Pancreas (tissue), 10 donors: Measurements from ENCODE around the gene BPI. TPM values are rescaled to one million over a fixed set of nuclear protein-coding genes. Genes with fewer than 3 reads are reported as not detected.

Source experiments
- ATAC-seq, 4 donors: fragments of 200-7000 bp; cut with Tn5 transposase; one replicate each; pipeline versions ENCODE4 v1.8.0 to v1.9.1; 2020; ENCODE audit warnings: mild to moderate bottlenecking in 4 of 4, moderate library complexity in 4 of 4
- DNase-seq, 6 donors: peaks; one replicate each; pipeline ENCODE4 v3.0.0-alpha.2; 2020
- FAIRE-seq: peaks from 2 replicates; lab custom pipeline; 2012; peaks lifted over from hg19 to GRCh38; lab: Jason Lieb, UNC
- H3K27ac ChIP-seq, 4 donors: fragments of 200-600 bp; sonication (generic); 1 replicate in 3 of 4; 2 replicates in 1 of 4; pipeline versions ENCODE4 v1.5.0 to v1.8.0; 2020
- H3K27me3 ChIP-seq, 4 donors: fragments of 200-600 bp; one replicate each; pipeline ENCODE4 v1.8.0; 2021
- H3K36me3 ChIP-seq, 3 donors: fragments of 200-600 bp; sonication (generic) in 1 of 3; one replicate each; pipeline versions ENCODE4 v1.5.0 to v1.8.0; 2020 to 2021
- H3K4me1 ChIP-seq, 3 donors: fragments of 200-600 bp; one replicate each; pipeline ENCODE4 v1.8.0; 2021
- H3K4me3 ChIP-seq, 4 donors: fragments of 200-600 bp; sonication (generic) in 2 of 4; one replicate each; pipeline versions ENCODE4 v1.5.0 to v1.8.0; 2020 to 2021
- H3K9me3 ChIP-seq, 4 donors: fragments of 200-600 bp; one replicate each; pipeline ENCODE4 v1.8.0; 2021
- CTCF ChIP-seq, 4 donors: fragments of 200-600 bp; sonication (generic) in 3 of 4; IDR thresholded peaks; one replicate each; pipeline versions ENCODE4 v1.5.0 to v1.8.0; 2021; ENCODE audit warnings: antibody characterized with exemption in 4 of 4
- WGBS, 2 donors: extraction: QIAGEN DNeasy Blood & Tissue Kit; methylation state at CpG; one replicate each; pipeline ENCODE4 v1.1.7; 2013; 5-methylcytosine and 5-hydroxymethylcytosine counted together
- intact Hi-C, 3 donors: fragments of 100-400 bp; cut with DNase I; formaldehyde crosslinking; loops; one replicate each; pipeline versions ENCODE4 v1.11.1 to v1.14.2; 2022
- polyA plus RNA-seq, 2 donors: library from polyadenylated mRNA; stranded (reverse); fragments of 200-250 nt; gene quantifications; one replicate each; pipeline ENCODE4 v1.2.3, GENCODE V29; 2013
- total RNA-seq, 6 donors: library from RNA; stranded (reverse); fragmentation: NEBNext Ultra II Directional in 4 of 6; extraction: Animal tissue kit (Norgen Biotek cat#: 25700) in 4 of 6; gene quantifications; one replicate each; pipeline versions ENCODE4 v1.2.1 to v1.2.4, GENCODE V29; 2021 to 2023
- donor health status: healthy with polysubstance abuse.
- donor health status: DM: no; HTN: no; CAD: no; lungs with moderate emphysema.
- donor health status: DM: no; HTN: no; CAD: no.
- donor health status: control.
- donor health status: control.
- donor health status: Bipolar disorder and iron deficiency.
- donor health status: DM: yes; HTN: yes; CAD: no.
- donor health status: DM: no; HTN: no; CAD: no.
- donor health status: DM: no; HTN: no; CAD: no.
- donor health status: DM: yes; HTN: yes; CAD: no.

The BPI gene
- total and polyA plus RNA-seq, 8 donors, result 0.66 TPM; not detected in 7

GRCh38 chr20:38266426-38266825 lies 37.5 kb upstream of the BPI start:
- no peak for TF ChIP-seq CTCF (IDR thresholded peaks at IDR 0.05)
- no peak for ATAC-seq
- H3K4me1 ChIP-seq, result no peaks in the 10 kb centered on the region
- WGBS, 2 donors, result 85 to 86% methylated on average over 2 of the region's 2 CpGs
- no peak overlapping the region for H3K4me3 ChIP-seq
- FAIRE-seq, result no peak
- H3K27me3 ChIP-seq, result no peaks in the 10 kb centered on the region
- no peak for DNase-seq
- no peaks in the 10 kb centered on the region for H3K36me3 ChIP-seq
- intact Hi-C loops, result no loop called here
- H3K9me3 ChIP-seq, result no peaks in the 10 kb centered on the region
- no peak overlapping the region for H3K27ac ChIP-seq

- DNase-seq, result no peak
- Histone ChIP-seq H3K27ac (no peak overlapping the region), H3K4me3 (no peak overlapping the region), H3K9me3 (no peaks in the 10 kb centered on the region), H3K36me3 (no peaks in the 10 kb centered on the region), H3K27me3 (no peaks in the 10 kb centered on the region), H3K4me1 (no peaks in the 10 kb centered on the region)
- no peak for TF ChIP-seq CTCF (IDR thresholded peaks at IDR 0.05)
- FAIRE-seq, result no peak
- no peak for ATAC-seq
- intact Hi-C loops, result no loop called here
- WGBS, 2 donors, result 64 to 72% methylated on average over 2 of the region's 2 CpGs
Measured at GRCh38 chr20:38267296-38267695, 36.7 kb upstream of the BPI start.

- no peak overlapping the region for H3K27ac ChIP-seq
- no peaks in the 10 kb centered on the region for H3K36me3 ChIP-seq
- no peaks in the 10 kb centered on the region for H3K4me1 ChIP-seq
- WGBS, 2 donors, result 48 to 59% methylated on average over 5 of the region's 5 CpGs
- no peaks in the 10 kb centered on the region for H3K9me3 ChIP-seq
- no peak overlapping the region for H3K4me3 ChIP-seq
- no peak for TF ChIP-seq CTCF (IDR thresholded peaks at IDR 0.05)
- FAIRE-seq, result no peak
- DNase-seq, result no peak
- H3K27me3 ChIP-seq, result no peaks in the 10 kb centered on the region
- intact Hi-C loops, result no loop called here
- ATAC-seq, result no peak
Measured at GRCh38 chr20:38267901-38268514, 35.9 kb upstream of the BPI start.

- TF ChIP-seq CTCF (IDR thresholded peaks at IDR 0.05), result no peak
Measured at GRCh38 chr20:38269040-38269439, 34.9 kb upstream of the BPI start.

GRCh38 chr20:38269715-38270114 lies 34.2 kb upstream of the BPI start:
- Histone ChIP-seq H3K4me1 (no peaks in the 10 kb centered on the region), H3K9me3 (no peaks in the 10 kb centered on the region), H3K27me3 (no peaks in the 10 kb centered on the region), H3K36me3 (no peaks in the 10 kb centered on the region), H3K27ac (no peak overlapping the region), H3K4me3 (no peak overlapping the region)
- FAIRE-seq (no peak), ATAC-seq (no peak), DNase-seq (no peak)
- WGBS, 2 donors, result 58 to 61% methylated on average over 6 of the region's 6 CpGs
- TF ChIP-seq CTCF (IDR thresholded peaks at IDR 0.05), result no peak
- intact Hi-C loops, result no loop called here

More at GRCh38 chr20:38269040-38269439, 34.9 kb upstream of the BPI start:
- ATAC-seq, result no peak
- no peaks in the 10 kb centered on the region for H3K27me3 ChIP-seq
- no peak overlapping the region for H3K27ac ChIP-seq
- no peaks in the 10 kb centered on the region for H3K9me3 ChIP-seq
- intact Hi-C loops, result no loop called here
- WGBS, 2 donors, result 79 to 85% methylated on average over 3 of the region's 3 CpGs
- H3K36me3 ChIP-seq, result no peaks in the 10 kb centered on the region
- H3K4me3 ChIP-seq, result no peak overlapping the region
- no peak for DNase-seq
- H3K4me1 ChIP-seq, result no peaks in the 10 kb centered on the region
- no peak for FAIRE-seq
